WTC11 (cell line): ENCODE measurements around the gene CELF6. TPM values are rescaled to one million over a fixed set of nuclear protein-coding genes. Genes with fewer than 3 reads are reported as not detected.
A peak's percentile ranks its signal among the peaks of the same experiment; 100 is the strongest.

Experiments used
- ATAC-seq: fragments of 200-7000 bp; cut with Tn5 transposase; 2 replicates; pipeline ENCODE4 v1.10.0; 2021; ENCODE audit warnings: mild to moderate bottlenecking, moderate library complexity
- CTCF ChIA-PET: fragments of 300-600 bp; sonication (Branson Sonifier 250); formaldehyde crosslinking; loops from one replicate; lab custom pipeline; 2021; ENCODE audit warnings: antibody characterized with exemption; lab: Charles Lee
- POLR2A ChIA-PET: fragments of 350-600 bp; sonication (Branson Sonifier 250); formaldehyde crosslinking; loops from one replicate; lab custom pipeline; 2021; ENCODE audit warnings: antibody characterized with exemption; lab: Charles Lee
- DNase-seq: peaks from one replicate; pipeline ENCODE4 v3.0.0; 2021; ENCODE audit warnings: low spot score
- H3K27ac Mint-ChIP-seq: 2 replicates; pipeline ENCODE4 v1.8.0; 2021; ENCODE audit warnings: mixed read lengths
- H3K27me3 Mint-ChIP-seq: 2 replicates; pipeline ENCODE4 v1.8.0; 2021; ENCODE audit warnings: low read depth, mild to moderate bottlenecking, moderate library complexity, mixed read lengths
- H3K36me3 Mint-ChIP-seq: 2 replicates; pipeline ENCODE4 v1.8.0; 2021; ENCODE audit warnings: mixed read lengths
- H3K4me1 Mint-ChIP-seq: 2 replicates; pipeline ENCODE4 v1.8.0; 2022; ENCODE audit warnings: mixed read lengths
- H3K4me3 Mint-ChIP-seq: 2 replicates; pipeline ENCODE4 v1.8.0; 2021; ENCODE audit warnings: mild to moderate bottlenecking, moderate library complexity, mixed read lengths
- H3K9me3 Mint-ChIP-seq: 2 replicates; pipeline ENCODE4 v1.8.0; 2021; ENCODE audit warnings: mixed read lengths
- FOXJ3 ChIP-seq: sonication (generic); formaldehyde crosslinking; IDR thresholded peaks from 2 replicates; pipeline ENCODE4 v1.9.0; 2021; ENCODE audit warnings: missing genetic modification reagents, mild to moderate bottlenecking, borderline replicate concordance
- NR3C1 ChIP-seq: sonication (generic); formaldehyde crosslinking; conservative IDR thresholded peaks from 2 replicates; pipeline ENCODE4 v1.8.1; 2023; ENCODE audit warnings: low read depth, mild to moderate bottlenecking, missing genetic modification reagents
- RELA ChIP-seq: sonication (generic); formaldehyde crosslinking; IDR thresholded peaks from 2 replicates; pipeline ENCODE4 v1.8.1; 2022; ENCODE audit warnings: missing genetic modification reagents, mild to moderate bottlenecking, borderline replicate concordance
- TEAD1 ChIP-seq: sonication (generic); formaldehyde crosslinking; IDR thresholded peaks from 2 replicates; pipeline ENCODE4 v1.8.0; 2022; ENCODE audit warnings: mild to moderate bottlenecking, missing genetic modification reagents
- ZBTB21 ChIP-seq: sonication (generic); formaldehyde crosslinking; IDR thresholded peaks from 2 replicates; pipeline ENCODE4 v1.8.1; 2023; ENCODE audit warnings: mild to moderate bottlenecking, missing genetic modification reagents, borderline replicate concordance
- ZNF138 ChIP-seq: sonication (generic); formaldehyde crosslinking; conservative IDR thresholded peaks from 2 replicates; pipeline ENCODE4 v1.8.1; 2022; ENCODE audit warnings: mild to moderate bottlenecking, moderate library complexity, missing genetic modification reagents
- ZNF396 ChIP-seq: fragments of 250-450 bp; sonication (Bioruptor Pico); IDR thresholded peaks from 2 replicates; pipeline ENCODE4 v1.8.0; 2021; ENCODE audit warnings: mild to moderate bottlenecking, moderate library complexity, borderline replicate concordance
- total RNA-seq: library from RNA; stranded (reverse); gene quantifications from 3 replicates; pipeline ENCODE4 v1.2.3, GENCODE V29; 2021
- TF ChIP-seq, protein P1 (sequence below): sonication (generic); formaldehyde crosslinking; IDR thresholded peaks from 2 replicates; pipeline ENCODE4 v1.8.1; 2022; ENCODE audit warnings: mild to moderate bottlenecking, missing genetic modification reagents, moderate library complexity, borderline replicate concordance
- TF ChIP-seq, protein P2 (sequence below): fragments of 200-600 bp; IDR thresholded peaks from 2 replicates; pipeline ENCODE4 v1.8.0; 2022; ENCODE audit warnings: antibody characterized with exemption
- TF ChIP-seq, protein P3 (sequence below): sonication (generic); formaldehyde crosslinking; IDR thresholded peaks from 2 replicates; pipeline ENCODE4 v1.8.1; 2023; ENCODE audit warnings: mild to moderate bottlenecking, missing genetic modification reagents
- TF ChIP-seq, protein P4 (sequence below): fragments of 250-450 bp; sonication (Bioruptor Pico); IDR thresholded peaks from 2 replicates; pipeline ENCODE4 v1.9.0; 2021; ENCODE audit warnings: mild to moderate bottlenecking, borderline replicate concordance
- TF ChIP-seq, protein P5 (sequence below): fragments of 250-450 bp; sonication (Bioruptor Pico); conservative IDR thresholded peaks from 2 replicates; pipeline ENCODE4 v1.9.0; 2021; ENCODE audit warnings: mild to moderate bottlenecking
- TF ChIP-seq, protein P6 (sequence below): sonication (generic); formaldehyde crosslinking; IDR thresholded peaks from 2 replicates; pipeline ENCODE4 v1.8.0; 2022; ENCODE audit warnings: mild to moderate bottlenecking, missing genetic modification reagents
- TF ChIP-seq, protein P7 (sequence below): sonication (generic); formaldehyde crosslinking; IDR thresholded peaks from 2 replicates; pipeline ENCODE4 v1.8.1; 2022; ENCODE audit warnings: mild to moderate bottlenecking, moderate library complexity, missing genetic modification reagents

The CELF6 gene
- total RNA-seq, 1 experiment from 2014 or later, result not detected

DNA sequence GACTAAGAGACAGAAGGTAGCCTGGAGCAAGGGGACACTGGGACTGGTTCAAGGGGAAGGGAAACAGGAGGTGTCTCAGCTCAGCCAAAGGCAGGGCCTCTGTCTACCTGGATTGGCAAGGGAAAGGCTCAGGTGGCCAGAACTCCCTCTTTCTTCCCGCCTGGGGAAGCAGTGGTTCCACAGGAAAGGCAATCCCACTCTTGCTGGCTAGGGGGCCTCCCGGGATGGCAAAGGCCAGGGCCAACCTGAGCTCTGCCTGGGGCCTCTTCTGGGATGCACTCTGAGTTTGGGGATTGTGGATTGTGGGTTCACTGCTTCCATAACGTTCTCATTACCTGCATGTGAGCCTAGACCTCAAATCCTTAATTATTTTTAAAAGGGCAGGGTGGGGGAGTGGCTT lies 34.6 kb downstream of the CELF6 start:
- DNase-seq (peak; percentile 69), ATAC-seq (peak; percentile 82)
- no peak overlapping the region for H3K27ac Mint-ChIP-seq
- POLR2A ChIA-PET, result no interaction called here
- TF ChIP-seq, protein P1, sequence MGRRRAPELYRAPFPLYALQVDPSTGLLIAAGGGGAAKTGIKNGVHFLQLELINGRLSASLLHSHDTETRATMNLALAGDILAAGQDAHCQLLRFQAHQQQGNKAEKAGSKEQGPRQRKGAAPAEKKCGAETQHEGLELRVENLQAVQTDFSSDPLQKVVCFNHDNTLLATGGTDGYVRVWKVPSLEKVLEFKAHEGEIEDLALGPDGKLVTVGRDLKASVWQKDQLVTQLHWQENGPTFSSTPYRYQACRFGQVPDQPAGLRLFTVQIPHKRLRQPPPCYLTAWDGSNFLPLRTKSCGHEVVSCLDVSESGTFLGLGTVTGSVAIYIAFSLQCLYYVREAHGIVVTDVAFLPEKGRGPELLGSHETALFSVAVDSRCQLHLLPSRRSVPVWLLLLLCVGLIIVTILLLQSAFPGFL (CRISPR knock-in tag), result no peak
- TF ChIP-seq, protein P2, sequence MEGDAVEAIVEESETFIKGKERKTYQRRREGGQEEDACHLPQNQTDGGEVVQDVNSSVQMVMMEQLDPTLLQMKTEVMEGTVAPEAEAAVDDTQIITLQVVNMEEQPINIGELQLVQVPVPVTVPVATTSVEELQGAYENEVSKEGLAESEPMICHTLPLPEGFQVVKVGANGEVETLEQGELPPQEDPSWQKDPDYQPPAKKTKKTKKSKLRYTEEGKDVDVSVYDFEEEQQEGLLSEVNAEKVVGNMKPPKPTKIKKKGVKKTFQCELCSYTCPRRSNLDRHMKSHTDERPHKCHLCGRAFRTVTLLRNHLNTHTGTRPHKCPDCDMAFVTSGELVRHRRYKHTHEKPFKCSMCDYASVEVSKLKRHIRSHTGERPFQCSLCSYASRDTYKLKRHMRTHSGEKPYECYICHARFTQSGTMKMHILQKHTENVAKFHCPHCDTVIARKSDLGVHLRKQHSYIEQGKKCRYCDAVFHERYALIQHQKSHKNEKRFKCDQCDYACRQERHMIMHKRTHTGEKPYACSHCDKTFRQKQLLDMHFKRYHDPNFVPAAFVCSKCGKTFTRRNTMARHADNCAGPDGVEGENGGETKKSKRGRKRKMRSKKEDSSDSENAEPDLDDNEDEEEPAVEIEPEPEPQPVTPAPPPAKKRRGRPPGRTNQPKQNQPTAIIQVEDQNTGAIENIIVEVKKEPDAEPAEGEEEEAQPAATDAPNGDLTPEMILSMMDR, result peak; percentile 6; the same call in 1 of the 2 replicates
- H3K9me3 Mint-ChIP-seq, result no peaks in the 10 kb centered on the region
- H3K4me1 Mint-ChIP-seq, result no peaks in the 10 kb centered on the region
- no peaks in the 10 kb centered on the region for H3K36me3 Mint-ChIP-seq
- H3K27me3 Mint-ChIP-seq, result peaks cover 22% of the 10 kb centered on the region
- CTCF ChIA-PET, result interaction anchor here (0.6 to 2.3 kb wide), 18 partner anchors 9 to 542 kb away, joined by 3 to 12 read pairs (median 4); no protein-coding TSS in a partner anchor
- no peak overlapping the region for H3K4me3 Mint-ChIP-seq

DNA sequence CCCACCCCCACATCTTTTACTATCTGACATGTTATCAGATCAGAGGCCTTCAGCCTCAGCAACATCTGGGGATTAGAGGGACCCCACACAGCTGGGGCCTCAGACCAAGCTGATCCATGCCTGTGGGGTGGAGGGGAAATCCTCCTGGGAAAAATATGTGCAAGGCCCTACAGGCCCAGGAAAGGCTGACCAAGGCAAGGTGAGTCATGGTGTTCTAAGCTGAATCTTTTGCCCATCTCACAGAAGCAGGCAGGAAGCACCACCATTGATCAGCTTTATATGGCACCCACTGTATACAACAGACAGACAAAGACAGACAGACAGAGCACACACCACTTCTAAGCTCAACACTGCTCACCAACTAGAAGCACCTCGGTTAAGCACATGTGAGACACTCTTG lies 35.2 kb downstream of the CELF6 start:
- no peaks in the 10 kb centered on the region for H3K4me1 Mint-ChIP-seq
- H3K4me3 Mint-ChIP-seq, result no peak overlapping the region
- no peak for DNase-seq
- peaks cover 28% of the 10 kb centered on the region for H3K27me3 Mint-ChIP-seq
- H3K36me3 Mint-ChIP-seq, result no peaks in the 10 kb centered on the region
- ChIA-PET CTCF (interaction anchor here (0.6 to 2.3 kb wide), 16 partner anchors 8 to 541 kb away, joined by 3 to 12 read pairs (median 4); no protein-coding TSS in a partner anchor), POLR2A (no interaction called here)
- H3K27ac Mint-ChIP-seq, result no peak overlapping the region
- H3K9me3 Mint-ChIP-seq, result no peaks in the 10 kb centered on the region
- no peak for TF ChIP-seq NR3C1 (CRISPR knock-in tag)
- no peak for TF ChIP-seq RELA (CRISPR knock-in tag)
- TF ChIP-seq, protein P3, sequence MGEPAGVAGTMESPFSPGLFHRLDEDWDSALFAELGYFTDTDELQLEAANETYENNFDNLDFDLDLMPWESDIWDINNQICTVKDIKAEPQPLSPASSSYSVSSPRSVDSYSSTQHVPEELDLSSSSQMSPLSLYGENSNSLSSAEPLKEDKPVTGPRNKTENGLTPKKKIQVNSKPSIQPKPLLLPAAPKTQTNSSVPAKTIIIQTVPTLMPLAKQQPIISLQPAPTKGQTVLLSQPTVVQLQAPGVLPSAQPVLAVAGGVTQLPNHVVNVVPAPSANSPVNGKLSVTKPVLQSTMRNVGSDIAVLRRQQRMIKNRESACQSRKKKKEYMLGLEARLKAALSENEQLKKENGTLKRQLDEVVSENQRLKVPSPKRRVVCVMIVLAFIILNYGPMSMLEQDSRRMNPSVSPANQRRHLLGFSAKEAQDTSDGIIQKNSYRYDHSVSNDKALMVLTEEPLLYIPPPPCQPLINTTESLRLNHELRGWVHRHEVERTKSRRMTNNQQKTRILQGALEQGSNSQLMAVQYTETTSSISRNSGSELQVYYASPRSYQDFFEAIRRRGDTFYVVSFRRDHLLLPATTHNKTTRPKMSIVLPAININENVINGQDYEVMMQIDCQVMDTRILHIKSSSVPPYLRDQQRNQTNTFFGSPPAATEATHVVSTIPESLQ (CRISPR knock-in tag), result no peak
- TF ChIP-seq ZNF396 (CRISPR knock-in tag), result no peak
- TF ChIP-seq, protein P4, sequence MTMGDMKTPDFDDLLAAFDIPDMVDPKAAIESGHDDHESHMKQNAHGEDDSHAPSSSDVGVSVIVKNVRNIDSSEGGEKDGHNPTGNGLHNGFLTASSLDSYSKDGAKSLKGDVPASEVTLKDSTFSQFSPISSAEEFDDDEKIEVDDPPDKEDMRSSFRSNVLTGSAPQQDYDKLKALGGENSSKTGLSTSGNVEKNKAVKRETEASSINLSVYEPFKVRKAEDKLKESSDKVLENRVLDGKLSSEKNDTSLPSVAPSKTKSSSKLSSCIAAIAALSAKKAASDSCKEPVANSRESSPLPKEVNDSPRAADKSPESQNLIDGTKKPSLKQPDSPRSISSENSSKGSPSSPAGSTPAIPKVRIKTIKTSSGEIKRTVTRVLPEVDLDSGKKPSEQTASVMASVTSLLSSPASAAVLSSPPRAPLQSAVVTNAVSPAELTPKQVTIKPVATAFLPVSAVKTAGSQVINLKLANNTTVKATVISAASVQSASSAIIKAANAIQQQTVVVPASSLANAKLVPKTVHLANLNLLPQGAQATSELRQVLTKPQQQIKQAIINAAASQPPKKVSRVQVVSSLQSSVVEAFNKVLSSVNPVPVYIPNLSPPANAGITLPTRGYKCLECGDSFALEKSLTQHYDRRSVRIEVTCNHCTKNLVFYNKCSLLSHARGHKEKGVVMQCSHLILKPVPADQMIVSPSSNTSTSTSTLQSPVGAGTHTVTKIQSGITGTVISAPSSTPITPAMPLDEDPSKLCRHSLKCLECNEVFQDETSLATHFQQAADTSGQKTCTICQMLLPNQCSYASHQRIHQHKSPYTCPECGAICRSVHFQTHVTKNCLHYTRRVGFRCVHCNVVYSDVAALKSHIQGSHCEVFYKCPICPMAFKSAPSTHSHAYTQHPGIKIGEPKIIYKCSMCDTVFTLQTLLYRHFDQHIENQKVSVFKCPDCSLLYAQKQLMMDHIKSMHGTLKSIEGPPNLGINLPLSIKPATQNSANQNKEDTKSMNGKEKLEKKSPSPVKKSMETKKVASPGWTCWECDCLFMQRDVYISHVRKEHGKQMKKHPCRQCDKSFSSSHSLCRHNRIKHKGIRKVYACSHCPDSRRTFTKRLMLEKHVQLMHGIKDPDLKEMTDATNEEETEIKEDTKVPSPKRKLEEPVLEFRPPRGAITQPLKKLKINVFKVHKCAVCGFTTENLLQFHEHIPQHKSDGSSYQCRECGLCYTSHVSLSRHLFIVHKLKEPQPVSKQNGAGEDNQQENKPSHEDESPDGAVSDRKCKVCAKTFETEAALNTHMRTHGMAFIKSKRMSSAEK (CRISPR knock-in tag), result no peak
- no peak for TF ChIP-seq FOXJ3 (CRISPR knock-in tag)
- TF ChIP-seq, protein P5, sequence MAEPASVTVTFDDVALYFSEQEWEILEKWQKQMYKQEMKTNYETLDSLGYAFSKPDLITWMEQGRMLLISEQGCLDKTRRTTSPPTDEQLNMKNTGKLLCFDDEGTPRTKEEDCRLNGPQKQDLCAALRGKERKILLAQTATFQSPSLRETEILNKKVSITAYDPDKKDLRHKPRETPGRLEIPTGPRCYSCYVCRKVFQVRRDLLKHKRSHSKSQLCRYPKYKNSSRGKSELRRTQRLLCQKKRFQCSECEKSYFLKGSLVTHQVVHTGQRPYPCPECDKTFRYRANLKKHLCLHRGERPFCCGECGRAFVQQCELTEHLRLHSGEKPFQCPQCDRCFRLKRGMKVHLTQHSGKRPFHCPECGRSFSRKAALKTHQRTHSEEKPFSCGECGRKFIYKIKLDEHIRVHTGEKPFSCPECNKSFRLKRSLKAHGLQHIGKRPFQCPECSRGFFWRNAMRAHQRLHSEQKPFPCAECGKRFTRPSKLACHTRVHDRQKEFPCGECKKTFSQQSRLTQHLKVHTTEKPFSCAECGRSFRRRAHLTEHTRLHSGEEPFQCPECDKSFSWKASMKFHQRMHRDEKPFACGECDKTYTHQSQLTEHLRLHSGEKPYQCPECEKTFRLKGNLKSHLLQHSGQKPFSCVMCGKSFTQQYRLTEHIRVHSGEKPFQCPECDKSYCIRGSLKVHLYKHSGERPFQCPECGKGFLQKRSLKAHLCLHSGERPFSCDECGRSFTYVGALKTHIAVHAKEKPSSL, result no peak
- TF ChIP-seq, protein P6, sequence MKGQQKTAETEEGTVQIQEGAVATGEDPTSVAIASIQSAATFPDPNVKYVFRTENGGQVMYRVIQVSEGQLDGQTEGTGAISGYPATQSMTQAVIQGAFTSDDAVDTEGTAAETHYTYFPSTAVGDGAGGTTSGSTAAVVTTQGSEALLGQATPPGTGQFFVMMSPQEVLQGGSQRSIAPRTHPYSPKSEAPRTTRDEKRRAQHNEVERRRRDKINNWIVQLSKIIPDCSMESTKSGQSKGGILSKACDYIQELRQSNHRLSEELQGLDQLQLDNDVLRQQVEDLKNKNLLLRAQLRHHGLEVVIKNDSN (CRISPR knock-in tag), result no peak
- no peak for TF ChIP-seq ZBTB21
- no peak for TF ChIP-seq ZNF138
- TF ChIP-seq, protein P7, sequence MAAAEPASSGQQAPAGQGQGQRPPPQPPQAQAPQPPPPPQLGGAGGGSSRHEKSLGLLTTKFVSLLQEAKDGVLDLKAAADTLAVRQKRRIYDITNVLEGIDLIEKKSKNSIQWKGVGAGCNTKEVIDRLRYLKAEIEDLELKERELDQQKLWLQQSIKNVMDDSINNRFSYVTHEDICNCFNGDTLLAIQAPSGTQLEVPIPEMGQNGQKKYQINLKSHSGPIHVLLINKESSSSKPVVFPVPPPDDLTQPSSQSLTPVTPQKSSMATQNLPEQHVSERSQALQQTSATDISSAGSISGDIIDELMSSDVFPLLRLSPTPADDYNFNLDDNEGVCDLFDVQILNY (CRISPR knock-in tag), result no peak
- TF ChIP-seq TEAD1 (CRISPR knock-in tag), result no peak
- TF ChIP-seq, all 79 proteins: peak for 0
- ATAC-seq, result no peak
